GM19099 (cell line): ENCODE measurements around the gene HS6ST3.

Experiments used
- POLR2A ChIP-seq: IDR thresholded peaks from 3 replicates; pipeline ENCODE4 v1.6.1; 2011; ENCODE audit warnings: low read depth; ENCODE audit not compliant: insufficient read length; ENCODE audit errors: extremely low read depth

The HS6ST3 gene

GRCh38 chr13:96431044-96431581 is 341.2 kb downstream of the HS6ST3 start:
- TF ChIP-seq POLR2A = no peak

DNA sequence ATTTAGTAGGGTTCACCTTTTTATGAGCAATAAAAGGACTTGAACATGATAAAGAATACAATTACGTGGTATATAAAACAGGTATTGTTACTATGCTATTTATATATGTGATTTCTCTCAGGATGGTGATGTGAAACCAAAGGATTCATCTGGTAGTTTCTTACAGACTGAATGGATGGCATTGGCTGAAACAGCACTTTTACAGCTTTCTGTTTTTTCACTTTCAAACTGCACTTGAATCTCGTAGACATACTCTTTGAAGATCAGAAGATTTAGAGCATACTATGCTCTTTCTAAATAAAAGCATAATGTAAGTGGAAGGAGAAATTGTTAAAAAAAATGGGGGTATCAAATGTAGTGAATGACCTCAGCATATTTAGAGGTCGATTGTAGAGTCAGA is 354.8 kb downstream of the HS6ST3 start:
- no peak for TF ChIP-seq POLR2A

GRCh38 chr13:96449920-96450319 is 360.0 kb downstream of the HS6ST3 start:
- TF ChIP-seq POLR2A = no peak

- no peak for TF ChIP-seq POLR2A
These were observed 360.6 kb downstream of the HS6ST3 start for GRCh38 chr13:96450326-96451020.

GRCh38 chr13:96454466-96454865 is 364.6 kb downstream of the HS6ST3 start:
- no peak for TF ChIP-seq POLR2A

GRCh38 chr13:96460609-96461008 is 370.7 kb downstream of the HS6ST3 start:
- no peak for TF ChIP-seq POLR2A

- no peak for TF ChIP-seq POLR2A
These were observed 383.7 kb downstream of the HS6ST3 start for GRCh38 chr13:96473526-96474180.

DNA sequence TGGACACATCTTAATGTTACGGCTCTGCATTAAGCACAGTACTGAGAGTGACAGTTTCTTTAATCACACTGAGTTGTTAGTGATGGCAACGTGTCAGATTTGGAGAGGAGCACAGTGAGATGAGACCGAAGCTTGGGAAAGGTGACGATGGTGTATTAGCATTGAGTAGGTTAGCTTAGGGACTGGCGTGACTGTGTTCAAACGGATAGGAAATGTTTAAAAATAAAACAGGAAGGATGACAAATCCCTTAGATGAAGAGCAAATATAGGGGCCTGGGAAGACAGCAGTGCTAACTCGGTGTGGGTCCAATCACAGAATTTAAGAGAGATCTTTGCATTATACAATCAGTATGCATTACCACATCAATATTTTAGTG is 384.3 kb downstream of the HS6ST3 start:
- TF ChIP-seq POLR2A = no peak

DNA sequence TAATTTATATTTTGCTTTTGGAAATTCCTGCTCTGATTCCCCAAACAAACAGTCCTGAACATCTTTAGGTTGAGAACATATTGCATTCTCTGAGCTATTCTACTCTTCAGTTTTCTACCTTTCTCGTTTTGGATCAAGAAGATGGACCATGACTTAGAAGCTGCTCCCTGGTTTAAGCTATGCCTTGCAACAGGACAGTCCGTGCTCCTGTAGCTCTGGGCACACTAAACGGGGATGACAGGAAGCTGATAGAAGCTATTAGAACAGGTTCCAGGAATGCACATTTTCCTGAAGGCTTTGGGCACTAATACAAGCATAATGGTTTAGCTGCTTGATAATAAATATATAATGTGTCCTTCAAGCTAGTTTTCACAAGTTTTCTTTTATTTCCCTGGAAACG is 385.2 kb downstream of the HS6ST3 start:
- TF ChIP-seq POLR2A = no peak

DNA sequence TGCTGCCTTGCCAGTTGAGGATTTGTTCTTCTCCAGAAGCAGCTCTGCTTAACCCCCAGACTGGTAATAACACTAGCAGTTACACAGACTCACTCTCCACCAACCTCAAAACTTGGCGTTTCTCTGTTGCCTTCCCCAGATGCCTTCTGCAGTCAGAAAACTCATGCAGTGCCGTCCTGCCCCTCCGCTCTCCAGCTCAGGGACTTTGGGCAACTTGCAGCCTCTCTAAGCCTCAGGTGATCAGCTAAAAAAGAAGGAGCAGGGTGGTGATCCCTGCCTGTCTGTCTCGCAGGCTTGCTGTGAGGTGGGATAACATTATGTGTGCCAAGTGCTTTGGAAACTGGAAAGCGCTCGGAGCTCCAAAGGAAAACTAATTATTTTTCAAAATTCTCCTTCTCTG is 391.6 kb downstream of the HS6ST3 start:
- no peak for TF ChIP-seq POLR2A

DNA sequence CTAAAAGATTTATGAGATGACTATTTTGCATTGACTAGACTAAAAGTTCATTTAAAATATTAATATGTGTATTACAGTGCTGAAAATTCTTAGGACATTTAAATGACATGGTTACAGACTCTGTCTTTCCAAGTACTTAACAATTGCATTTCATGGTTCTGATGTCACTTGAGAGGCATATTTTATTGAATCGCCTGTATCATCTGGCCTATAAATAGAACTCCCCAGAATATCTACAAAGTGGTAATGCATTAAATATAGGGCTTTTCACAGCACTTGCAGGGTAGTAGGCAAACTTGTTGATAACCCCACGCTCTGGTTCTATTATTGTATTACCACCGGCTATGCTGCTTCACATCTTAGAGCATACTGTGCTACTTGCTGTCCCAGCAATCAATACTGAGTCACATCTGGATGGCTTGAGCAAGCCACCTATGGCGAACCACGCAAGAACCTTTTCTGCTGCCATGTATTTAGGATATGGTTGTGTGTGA is 400.6 kb downstream of the HS6ST3 start:
- no peak for TF ChIP-seq POLR2A

GRCh38 chr13:96491103-96491502 is 401.2 kb downstream of the HS6ST3 start:
- no peak for TF ChIP-seq POLR2A

GRCh38 chr13:96492766-96493165 is 402.9 kb downstream of the HS6ST3 start:
- TF ChIP-seq POLR2A = no peak

GRCh38 chr13:96499656-96500055 is 409.7 kb downstream of the HS6ST3 start:
- no peak for TF ChIP-seq POLR2A

DNA sequence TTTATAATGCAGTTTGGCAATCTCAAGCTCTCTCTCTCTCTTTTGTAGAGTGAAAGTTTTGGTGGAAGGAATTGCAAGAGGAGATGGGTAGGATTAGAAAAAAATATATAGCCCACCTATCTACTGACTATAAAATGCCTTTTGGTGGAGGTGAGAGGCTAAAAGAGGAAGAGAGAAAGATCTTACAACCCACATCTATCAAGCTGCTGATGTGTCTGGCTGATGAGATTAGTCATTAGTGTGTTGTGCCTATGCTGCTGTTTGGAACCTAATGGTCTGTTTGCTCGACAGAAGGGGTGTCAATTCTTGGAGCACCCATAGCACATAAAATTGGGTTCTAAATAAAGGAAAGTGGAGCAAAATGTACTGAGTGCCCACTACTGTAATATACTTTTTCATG is 411.0 kb downstream of the HS6ST3 start:
- TF ChIP-seq POLR2A = no peak

- TF ChIP-seq POLR2A = no peak
These were observed 413.6 kb downstream of the HS6ST3 start for GRCh38 chr13:96503481-96503880.
